Lower leg skin (tissue), 3 donors: Measurements from ENCODE around the gene OXCT1.
A peak's percentile ranks its signal among the peaks of the same experiment; 100 is the strongest.

Experiments used
- CTCF ChIP-seq, 3 donors: fragments of 450-650 bp; IDR thresholded peaks; one replicate each; pipeline ENCODE4 v1.5.1; 2016; ENCODE audit warnings: antibody characterized with exemption in 3 of 3, mild to moderate bottlenecking in 3 of 3, moderate library complexity in 2 of 3
- POLR2A ChIP-seq, 2 donors: fragments of 450-650 bp; IDR thresholded peaks; one replicate each; pipeline ENCODE4 v1.6.1; 2016 to 2017; ENCODE audit warnings: antibody characterized with exemption in 2 of 2, mild to moderate bottlenecking in 1 of 2, moderate library complexity in 1 of 2

GRCh38 chr5:41903892-41904799 is 33.9 kb upstream of the OXCT1 start, which contains the start of gene RIMOC1:
- TF ChIP-seq CTCF (IDR thresholded peaks at IDR 0.05) (no peak), POLR2A (IDR thresholded peaks at IDR 0.05) (peak in 1 of 2 donors; percentile 78)
